GM12892 (cell line): ENCODE data around the gene NKD1.

Experiments
- POLR2A ChIP-seq: IDR thresholded peaks from 2 replicates; pipeline ENCODE4 v1.6.1; 2011; ENCODE audit warnings: low read depth, low read length, control low read depth
- TAF1 ChIP-seq: IDR thresholded peaks from 2 replicates; pipeline ENCODE4 v1.6.1; 2011; ENCODE audit warnings: low read depth, mild to moderate bottlenecking, control low read depth, low read length, borderline replicate concordance

DNA sequence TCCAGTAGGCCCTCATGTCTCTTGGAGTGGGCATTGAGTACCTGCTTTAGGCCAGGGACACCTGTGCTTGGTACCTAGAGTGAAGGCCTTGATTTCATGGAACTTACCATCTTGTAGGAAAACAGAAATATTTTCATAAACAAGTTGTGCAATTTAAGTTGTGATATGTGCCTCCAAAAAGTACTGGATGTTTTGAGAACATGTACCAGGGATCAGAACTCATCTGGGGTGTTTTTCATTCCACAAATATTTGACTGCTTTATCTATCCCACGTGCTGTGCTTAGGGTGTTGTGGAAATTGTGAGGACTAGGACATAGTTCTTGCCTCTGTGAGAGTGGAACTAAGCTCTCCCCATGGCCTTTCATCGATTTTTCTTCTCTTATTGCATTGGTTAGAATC lies 8.8 kb downstream of the NKD1 start:
- TF ChIP-seq POLR2A = no peak
- no peak for TF ChIP-seq TAF1
